Measurements from ENCODE around the gene PKP2. TPM values are rescaled to one million over a fixed set of nuclear protein-coding genes. Genes with fewer than 3 reads are reported as not detected.
"Not testable (repeated sequence)": the region's sequence is repeated elsewhere in the genome, so short reads cannot be mapped to it uniquely, and the experiment has no call there.

PKP2 gene
- polyA plus RNA-seq, 4 donors = 20.5 to 24.6 (median 22.2) TPM

DNA sequence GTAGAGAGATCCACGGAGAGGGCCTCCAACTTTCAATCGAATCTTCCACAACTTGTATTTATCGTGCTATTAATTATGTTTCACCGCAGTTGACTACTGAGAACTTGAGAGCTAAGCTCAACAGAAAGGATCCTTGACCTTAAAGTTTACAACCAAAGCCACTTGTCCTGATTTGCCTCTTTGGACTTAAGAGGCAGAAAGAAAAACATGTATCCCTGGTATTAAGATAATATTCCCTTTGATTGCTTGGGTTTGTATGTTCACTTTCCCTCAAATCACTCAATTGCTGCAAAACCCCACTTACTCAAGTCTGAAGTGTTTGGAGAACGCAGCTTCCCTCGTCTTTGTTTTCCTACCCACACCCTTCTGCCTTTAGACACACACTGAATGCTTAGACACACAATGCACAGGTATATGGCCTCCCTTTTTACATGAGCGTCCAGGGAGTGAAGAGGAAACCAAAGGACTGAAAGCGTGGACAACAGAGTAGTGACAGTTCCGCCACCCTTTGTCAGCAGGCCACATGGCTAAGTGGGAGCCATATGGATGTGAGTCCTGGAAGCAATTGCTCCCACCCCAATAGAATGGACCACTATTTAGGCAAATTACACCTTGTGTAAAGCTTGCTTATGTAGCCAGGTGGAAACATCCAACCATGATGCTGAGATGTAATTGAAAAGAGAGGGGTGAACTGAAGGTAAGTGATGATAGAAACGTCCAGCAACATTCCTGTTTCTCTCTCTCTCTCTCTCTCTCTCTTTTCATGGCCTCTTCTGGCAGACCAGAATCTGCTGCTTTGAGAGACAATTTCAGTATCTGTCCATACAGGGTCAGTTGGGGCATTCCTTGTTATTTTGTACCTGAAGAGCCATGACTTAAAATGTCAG lies 1.4 kb upstream of the PKP2 start:
- no peak for DNase-seq (ENCODE audit: low read depth in 4 of 4, low spot score in 3 of 4)

DNA sequence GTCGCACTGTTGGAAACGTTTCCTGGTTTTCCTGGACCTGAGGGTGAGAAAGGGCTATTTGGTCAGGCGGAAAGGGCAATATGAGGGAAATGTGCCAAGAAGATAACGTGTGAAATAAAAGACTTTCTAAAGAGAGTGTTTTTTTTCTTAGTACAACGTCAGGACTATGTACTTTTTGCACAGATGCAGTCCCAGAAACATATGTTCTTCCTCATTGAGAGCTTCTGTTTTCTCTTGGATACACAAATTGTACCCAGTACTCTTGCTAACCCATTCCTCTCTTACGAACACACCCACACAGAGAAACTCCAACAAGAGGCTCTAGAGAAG lies 669 bp upstream of the PKP2 start:
- no peak for DNase-seq (ENCODE audit: low read depth in 4 of 4, low spot score in 3 of 4)

DNA sequence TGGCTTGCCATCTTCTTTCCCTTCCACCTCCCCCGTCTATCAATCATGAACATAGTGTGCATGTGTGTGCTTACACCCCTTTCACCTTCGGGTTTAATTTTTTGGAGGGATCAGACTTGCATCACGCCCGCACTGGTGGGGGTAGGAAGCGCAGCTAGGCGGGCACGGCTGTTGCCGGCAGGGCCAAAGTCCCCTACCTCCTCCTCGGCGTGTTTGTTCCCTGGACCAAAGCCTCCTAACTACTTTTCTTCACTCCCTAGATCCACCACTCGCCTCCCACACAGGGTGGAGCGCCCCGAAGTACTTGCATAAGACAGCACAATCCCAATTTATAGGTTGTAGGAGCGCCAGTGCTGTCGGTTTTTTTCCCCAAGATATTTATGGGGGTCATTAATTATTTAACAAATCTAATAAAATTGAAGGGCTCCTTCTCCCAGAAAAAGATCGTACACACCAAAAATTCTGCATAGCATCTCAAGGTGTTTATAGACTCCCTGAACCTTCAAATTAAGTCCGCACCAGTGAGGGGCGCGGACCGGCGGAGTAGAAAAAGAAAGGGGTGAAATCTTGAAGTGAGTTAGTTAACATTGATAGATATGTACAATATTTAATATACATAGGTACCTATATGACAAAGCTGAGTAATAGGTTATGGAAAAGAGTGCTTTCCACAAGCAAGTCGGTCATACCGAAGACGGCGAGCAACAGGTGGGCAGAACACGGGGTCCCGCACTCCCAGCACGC lies 717 bp downstream of the PKP2 start:
- peak in 1 of 4 donors; percentile 23 for DNase-seq (ENCODE audit: low read depth in 4 of 4, low spot score in 3 of 4)

DNA sequence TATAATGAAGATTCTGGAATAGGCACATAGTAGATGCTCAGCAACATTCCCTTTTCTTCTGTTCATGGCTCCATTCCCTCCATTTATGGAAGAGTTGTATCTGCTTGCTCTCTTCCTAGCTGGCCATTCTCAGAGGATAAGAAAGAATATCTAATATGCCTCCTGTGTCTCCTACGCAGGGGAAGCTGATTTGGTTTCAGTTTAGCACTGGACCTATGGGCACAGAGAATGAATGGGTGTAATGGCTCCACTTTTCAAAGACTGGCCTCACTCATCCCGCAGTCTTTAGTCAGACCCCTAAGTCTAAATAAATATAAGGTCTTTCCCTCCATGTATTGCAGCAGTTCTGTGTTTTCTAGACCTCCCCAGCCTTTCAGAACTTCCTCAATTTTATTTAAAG lies 2.0 kb downstream of the PKP2 start:
- no peak for DNase-seq (ENCODE audit: low read depth in 4 of 4, low spot score in 3 of 4)

DNA sequence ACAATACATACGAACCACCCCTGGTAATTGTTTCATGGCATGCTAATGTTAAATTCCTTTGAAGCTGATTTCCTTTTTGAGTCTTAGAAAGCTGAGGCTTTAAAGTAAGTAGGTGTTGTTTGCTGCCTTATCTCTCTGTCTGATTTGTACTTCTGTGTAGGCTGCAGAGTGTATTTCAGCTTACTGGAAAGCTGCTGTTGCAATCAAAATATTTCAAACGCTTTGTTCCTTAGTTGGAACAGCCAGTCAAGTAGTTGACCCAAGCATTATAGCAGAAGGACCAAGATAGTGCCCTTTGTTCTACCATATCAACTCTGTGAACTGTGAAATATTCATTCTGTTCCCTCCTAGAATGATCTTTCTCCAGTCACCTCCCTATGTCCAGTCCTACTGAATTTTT lies 3.1 kb downstream of the PKP2 start:
- no peak for DNase-seq (ENCODE audit: low read depth in 4 of 4, low spot score in 3 of 4)

DNA sequence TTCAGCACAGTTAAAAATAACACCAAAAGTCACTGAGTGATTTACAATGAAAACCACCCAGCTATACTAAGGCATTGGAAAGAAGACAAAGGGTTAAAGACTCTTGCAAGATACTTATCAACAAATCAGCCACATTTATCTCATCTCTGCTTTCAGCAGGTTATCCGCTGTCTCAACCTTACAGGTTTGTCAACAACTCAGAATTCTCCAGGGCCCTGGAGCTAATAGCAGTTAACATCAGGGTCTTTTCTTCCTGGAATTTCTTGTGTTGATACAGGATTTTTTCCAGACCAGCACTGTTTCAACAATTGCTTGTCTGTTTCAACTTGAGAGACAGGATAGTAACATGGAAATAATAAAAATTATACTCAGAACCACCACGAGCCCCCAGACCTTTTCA lies 3.5 kb downstream of the PKP2 start:
- DNase-seq (ENCODE audit: low read depth in 4 of 4, low spot score in 3 of 4) = no peak

DNA sequence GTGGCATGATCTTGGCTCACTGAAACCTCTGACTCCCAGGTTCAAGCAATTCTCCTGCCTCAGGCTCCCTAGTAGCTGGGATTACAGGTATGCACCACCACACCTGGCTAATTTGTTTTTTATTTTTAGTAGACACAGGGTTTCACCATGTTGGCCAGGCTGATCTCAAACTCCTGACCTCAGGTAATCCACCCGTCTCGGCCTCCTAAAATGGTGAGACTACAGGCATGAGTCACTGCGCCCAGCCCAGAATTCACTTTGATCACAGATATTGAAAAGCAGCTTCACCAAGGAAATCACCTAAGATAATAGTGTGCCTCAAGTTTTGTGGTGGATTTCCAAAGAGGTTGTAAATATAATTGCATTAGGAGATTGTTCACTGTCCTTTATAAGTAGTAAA lies 4.2 kb downstream of the PKP2 start:
- DNase-seq (ENCODE audit: low read depth in 4 of 4, low spot score in 3 of 4) = not testable (repeated sequence)

DNA sequence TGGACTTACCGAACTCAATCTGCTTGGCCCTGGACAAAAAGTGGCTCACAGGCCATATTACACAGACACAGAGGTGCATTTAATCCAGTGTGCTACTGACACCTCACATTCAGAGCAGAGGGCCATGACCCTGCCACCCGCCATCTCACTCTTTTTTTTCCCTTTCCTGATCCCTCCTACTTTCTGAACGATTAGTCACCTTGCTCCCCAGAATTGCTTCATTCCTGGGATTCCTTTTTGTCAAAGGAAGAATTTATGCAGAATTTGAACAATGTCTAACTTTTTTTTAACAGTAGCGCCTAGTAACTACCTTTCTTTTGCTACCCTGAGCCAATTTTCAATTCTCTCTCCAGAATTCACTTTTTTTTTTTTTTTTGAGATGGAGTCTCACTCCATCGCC lies 4.6 kb downstream of the PKP2 start:
- no peak for DNase-seq (ENCODE audit: low read depth in 4 of 4, low spot score in 3 of 4)

DNA sequence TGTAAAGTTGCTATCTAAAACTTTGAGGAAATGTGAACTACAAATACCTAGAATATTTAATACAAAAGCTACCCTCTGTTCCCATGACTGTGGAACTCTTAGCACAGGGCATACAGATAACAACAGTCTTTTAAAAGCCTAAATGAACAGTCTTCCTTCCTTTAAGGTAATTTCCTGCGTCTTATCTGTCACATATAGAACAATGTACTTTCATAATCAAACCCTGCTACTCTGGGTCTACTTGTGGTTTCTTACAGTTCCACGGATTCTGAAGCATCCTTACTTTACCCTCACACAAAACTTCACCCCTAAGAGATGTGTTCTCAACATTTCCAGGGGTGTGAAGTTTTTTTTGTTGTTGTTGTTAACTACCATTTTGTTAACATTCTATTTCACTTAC lies 5.1 kb downstream of the PKP2 start:
- no peak for DNase-seq (ENCODE audit: low read depth in 4 of 4, low spot score in 3 of 4)

DNA sequence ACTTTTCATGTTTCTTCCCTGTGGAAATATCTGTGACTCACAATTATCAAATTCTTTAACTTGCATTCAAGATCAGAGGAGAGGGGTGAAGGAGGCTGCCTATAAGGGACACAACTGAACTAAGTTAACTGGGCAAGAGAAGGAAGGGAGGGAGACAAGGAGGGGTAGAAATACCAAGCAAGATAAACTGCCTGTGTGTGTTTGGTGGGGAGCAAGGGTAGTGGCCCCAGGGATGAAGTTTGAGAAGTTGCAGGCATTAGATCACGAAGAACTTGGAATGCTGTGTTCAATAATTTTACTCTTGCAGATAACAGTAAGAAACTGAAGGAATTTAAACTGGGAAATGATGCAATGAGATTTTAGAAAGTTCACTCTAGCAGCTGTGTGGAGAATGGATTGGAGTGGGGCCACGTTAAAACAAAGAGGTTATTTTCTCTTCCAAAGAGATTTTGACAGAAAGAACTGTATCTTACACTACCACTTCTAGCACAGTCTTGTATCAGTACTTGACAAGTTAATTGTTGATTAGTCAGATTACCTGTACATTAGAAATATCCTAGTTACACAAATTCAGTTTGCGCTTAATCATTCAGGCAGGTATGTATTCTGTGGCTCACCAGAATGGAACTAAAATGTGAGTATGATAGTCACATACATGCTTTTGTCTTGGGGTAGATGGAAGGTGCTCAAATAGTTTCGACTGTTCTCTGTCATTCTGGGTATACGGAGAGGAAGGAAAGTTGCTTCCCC lies 7.4 kb downstream of the PKP2 start:
- no peak for DNase-seq (ENCODE audit: low read depth in 4 of 4, low spot score in 3 of 4)

DNA sequence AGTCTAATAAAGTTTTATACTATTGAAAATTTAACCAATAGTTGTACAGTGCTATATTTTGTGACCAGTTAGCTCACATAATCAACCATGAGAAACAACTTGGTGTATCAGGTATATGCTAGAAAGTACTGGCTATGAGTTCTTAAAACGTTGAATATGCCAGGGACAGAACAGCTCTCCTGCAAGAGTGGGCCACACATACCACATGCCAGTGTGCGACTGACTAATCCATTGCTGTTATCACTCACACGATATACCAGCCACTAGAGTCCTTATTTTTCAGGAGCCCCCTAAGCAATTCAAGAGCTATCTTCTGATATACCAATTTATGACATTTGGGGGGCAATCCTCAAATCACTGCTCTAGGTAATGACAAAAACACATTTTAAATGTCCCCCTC lies 9.5 kb downstream of the PKP2 start:
- no peak for DNase-seq (ENCODE audit: low read depth in 4 of 4, low spot score in 3 of 4)

DNA sequence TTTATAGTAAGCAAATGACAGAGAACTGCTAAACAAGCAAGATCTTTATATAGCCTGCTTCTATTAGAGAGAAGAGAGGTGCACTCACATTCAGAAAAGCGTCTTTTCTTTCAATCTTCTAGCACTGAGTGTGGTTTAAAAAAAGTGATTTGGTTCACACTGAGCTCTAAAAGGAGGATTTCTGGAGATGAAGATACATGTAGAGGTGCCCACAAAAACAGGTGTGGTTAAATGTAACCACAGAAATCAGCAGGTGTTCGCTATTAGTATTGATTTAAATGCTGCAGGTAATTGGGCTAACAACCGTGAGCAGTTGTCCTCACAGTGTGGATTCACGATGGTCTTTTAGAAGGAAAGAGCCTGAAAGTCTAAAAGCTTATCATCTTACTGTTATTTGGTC lies 10.7 kb downstream of the PKP2 start:
- DNase-seq (ENCODE audit: low read depth in 4 of 4, low spot score in 3 of 4) = no peak

DNA sequence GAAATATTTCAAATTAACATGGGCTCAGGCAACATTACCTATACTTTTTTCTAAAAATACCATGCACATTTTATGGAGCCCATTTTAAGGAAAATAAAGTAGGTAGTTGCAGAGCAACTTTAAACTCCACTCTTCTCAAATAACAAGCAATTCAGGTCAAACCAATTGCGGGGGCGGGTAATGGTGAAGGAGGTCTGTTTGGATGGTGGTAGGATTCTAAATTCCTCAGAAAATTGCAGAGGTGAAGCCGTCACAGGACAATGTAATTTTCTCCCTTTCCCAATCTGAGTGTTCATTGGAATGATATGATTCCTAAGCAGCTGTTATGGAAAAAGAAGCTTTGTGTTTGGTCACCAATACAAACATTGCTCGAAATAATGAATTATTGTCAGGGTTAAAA lies 11.6 kb downstream of the PKP2 start:
- no peak for DNase-seq (ENCODE audit: low read depth in 4 of 4, low spot score in 3 of 4)

DNA sequence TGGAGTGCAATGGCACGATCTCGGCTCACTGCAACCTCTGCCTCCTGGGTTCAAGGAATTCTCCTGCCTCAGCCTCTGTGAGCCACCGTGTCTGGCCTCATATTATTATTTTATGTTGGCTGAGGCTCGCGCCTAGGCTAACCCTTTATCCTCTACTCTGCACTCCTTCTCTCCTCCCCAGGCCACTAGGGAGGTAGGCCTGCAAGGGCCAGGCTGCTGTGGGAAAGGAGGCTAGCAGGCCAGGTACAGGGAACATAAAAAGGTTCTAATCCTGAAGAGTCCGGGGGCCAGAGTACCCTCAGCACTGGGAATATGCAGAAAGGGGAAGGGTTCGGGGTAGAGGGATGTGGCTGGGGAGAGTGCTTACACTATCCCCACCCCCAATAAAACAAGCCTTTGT lies 14.9 kb downstream of the PKP2 start:
- no peak for DNase-seq (ENCODE audit: low read depth in 4 of 4, low spot score in 3 of 4)

DNA sequence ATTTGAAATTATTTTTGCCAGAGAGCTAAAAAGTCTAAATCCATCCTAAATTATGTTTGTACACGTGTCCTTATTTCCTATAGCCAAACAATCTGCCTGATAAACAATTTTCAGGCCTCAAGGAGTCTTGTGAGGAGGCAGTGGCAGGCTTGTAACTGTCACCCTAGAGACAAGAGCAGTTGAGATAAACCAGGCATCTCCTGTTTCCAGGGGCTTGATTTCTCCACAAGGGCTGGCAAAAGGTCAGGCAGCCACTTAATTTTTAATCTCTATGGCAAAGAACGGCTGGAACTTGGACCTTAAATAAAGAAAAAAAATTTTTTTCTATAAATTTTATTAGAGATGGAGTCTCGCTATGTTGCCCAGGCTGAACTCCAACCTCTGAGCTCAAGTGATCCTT lies 15.5 kb downstream of the PKP2 start:
- DNase-seq (ENCODE audit: low read depth in 4 of 4, low spot score in 3 of 4) = no peak

DNA sequence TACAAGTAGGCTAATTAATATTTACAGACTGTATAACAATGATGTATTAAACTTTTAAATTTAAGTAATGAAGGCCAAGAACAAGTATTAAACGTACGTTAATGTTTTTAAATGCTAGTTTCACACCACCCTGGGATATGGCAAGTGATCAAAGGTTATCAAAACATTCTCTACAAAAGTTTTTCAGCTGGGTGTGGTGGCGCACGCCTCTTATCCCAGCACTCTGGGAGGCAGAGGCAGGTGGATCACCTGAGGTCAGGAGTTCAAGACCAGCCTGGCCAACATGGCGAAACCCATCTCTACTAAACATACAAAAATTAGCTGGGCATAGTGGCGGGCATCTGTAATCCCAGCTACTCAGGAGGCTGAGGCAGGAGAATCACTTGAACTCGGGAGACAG lies 17.5 kb downstream of the PKP2 start:
- DNase-seq (ENCODE audit: low read depth in 4 of 4, low spot score in 3 of 4) = not testable (repeated sequence)

DNA sequence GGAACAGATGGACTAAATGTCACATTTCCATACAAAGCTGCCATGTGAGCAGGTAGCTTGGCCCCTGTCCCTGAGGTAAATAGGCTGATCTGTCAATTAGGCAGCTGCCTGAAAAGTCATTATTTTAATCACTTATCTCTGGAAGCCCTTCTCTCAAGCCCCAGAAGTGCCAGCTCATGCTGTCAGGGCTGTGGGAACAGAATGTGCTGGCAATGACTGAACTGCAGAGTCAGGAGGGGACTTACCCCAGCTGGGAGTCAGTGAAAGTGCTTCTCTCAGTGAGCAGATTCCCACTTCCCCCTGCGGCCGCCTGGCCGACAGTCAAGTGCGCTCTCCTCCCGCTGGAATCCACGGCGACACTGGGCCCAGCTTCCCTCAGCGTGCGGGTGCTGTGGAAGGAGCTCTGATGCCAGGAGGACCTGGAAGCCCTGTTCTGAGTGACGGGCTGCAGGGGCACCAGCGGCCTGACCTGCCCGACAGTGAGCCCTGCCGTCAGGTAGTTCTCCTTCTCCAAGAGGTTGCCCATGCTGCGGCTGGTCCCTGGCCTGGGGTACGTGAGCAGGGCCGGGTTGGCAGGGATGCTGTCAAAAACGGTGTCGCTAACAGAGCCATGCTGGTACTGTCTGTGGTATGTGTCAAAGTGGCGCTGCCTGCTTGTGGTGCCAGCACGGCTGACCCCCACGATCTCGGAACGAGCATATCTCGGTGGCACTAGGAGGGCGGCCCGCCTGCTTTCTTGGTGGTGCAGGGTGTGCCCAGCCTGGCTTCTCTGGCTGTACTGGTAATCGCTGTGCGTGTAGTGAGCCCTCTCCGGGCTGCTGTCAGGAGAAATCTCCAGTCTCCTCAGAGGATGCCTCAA lies 18.7 kb downstream of the PKP2 start:
- no peak for DNase-seq (ENCODE audit: low read depth in 4 of 4, low spot score in 3 of 4)

DNA sequence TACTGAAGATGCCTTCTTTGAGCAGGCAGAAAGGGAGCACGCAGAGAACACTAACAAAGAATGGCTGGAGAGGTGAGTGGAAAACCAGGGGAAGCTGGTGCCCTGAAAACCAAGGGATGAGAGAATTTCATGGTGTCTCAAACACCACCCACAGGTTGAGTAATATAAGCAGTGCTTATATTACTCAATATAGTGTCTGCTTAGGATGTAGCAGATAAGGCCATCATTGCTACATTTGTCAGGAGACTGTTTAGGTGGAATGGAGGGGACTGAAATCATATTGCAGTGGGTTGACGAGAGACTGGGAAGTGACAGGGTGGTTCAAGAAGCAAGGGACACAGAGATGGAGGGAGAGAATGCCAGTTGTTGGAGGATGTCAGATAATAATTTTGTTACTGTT lies 20.6 kb downstream of the PKP2 start:
- DNase-seq (ENCODE audit: low read depth in 4 of 4, low spot score in 3 of 4) = no peak

DNA sequence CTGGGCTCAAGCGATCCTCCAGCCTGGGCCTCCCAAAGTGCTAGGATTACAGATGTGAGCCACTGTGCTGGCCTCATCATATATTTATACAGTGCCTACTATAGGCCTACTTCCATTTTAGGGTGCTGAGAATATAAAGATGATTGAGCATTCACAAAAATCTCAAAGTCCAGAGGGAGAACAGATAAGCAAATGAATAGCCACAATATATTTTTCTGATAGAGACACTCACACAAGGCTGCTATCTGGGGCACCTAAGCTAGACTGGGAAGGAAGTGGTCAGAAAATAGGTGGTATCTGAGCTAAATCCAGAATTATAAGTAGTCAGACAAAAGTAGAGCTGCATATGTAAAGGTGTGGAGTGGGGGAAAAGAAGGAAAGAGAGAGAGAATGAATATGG lies 21.6 kb downstream of the PKP2 start:
- DNase-seq (ENCODE audit: low read depth in 4 of 4, low spot score in 3 of 4) = no peak

DNA sequence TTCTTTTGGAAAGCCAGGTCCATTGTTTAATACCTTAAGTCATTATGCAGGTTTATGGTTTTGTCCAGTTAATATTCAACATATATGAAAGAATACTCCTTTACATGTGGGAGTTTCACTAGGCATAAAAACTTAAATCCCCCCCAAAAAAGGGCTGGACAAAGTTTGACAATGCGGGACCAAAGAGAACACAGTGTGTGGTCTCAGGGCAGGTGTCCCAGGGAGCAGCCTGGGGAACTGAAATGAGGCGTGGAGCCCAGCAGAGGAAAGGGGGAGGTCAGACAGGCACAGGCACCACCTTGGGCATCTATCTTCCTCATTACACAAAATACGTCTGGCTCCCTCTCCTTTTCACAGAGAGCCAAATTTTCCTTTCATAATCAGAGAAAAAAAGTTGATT lies 22.5 kb downstream of the PKP2 start:
- DNase-seq (ENCODE audit: low read depth in 4 of 4, low spot score in 3 of 4) = no peak

DNA sequence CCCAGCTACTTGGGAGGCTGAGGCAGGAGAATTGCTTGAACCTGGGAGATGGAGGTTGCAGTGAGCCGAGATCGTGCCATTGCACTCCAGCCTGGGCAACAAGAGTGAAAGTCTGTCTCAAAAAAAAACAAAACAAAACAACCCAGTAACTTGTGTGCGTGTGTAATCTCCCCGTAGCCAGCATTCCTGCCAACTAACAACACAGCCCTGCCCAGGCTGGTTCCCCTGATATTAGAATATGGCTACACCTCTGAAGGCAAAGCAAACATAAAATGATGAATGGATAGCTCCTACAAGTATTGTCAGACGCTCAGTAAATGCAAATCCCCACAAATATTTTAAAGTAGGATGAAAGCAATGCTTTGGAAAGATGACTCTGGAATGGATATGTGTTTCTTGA lies 24.2 kb downstream of the PKP2 start:
- not testable (repeated sequence) for DNase-seq (ENCODE audit: low read depth in 4 of 4, low spot score in 3 of 4)
